NT2/D1 (cell line): ENCODE results near the gene ABHD10.

Source experiments
- YY1 ChIP-seq: IDR thresholded peaks from 2 replicates; pipeline ENCODE4 v1.6.1; 2011; ENCODE audit not compliant: insufficient read length, insufficient read depth
- ZNF274 ChIP-seq: IDR thresholded peaks from 2 replicates; pipeline ENCODE4 v1.6.1; 2011; ENCODE audit warnings: mild to moderate bottlenecking, low read depth, low read length

DNA sequence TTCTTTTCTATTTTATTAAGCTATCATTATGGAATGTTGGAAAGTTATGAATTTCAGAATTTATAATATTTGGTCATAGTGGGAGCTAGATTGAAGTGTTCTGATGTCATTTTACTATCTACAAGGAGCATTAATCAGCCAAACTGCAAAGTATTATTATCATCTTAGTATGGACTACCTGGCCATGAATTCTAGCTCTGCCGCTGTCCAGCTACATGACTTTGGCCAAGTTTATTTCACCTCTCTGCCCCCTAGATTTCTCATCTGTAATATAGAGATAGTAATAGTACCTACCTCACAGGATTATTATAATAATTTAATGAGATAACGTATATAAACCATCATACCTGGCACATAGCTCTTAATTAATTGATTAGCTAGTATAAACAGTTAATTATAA, 27.8 kb upstream of the ABHD10 start:
- TF ChIP-seq YY1 (no peak), ZNF274 (no peak)
